Osteocyte (in vitro differentiated cells): Measurements from ENCODE around the gene LPCAT4. TPM values are rescaled to one million over a fixed set of nuclear protein-coding genes. Genes with fewer than 3 reads are reported as not detected.

Experiments used
- DNase-seq: peaks from one replicate; pipeline ENCODE4 v3.0.0; 2021; ENCODE audit warnings: mixed read lengths; ENCODE audit not compliant: unreplicated experiment; ENCODE audit errors: extremely low spot score
- H3K27ac Mint-ChIP-seq: one replicate; pipeline ENCODE4 v1.8.0; 2021; ENCODE audit warnings: mild to moderate bottlenecking, mixed read lengths; ENCODE audit not compliant: unreplicated experiment
- H3K27me3 Mint-ChIP-seq: one replicate; pipeline ENCODE4 v1.8.0; 2021; ENCODE audit warnings: mixed read lengths; ENCODE audit not compliant: unreplicated experiment
- H3K36me3 Mint-ChIP-seq: one replicate; pipeline ENCODE4 v1.8.0; 2021; ENCODE audit warnings: mixed read lengths; ENCODE audit not compliant: unreplicated experiment
- H3K4me1 Mint-ChIP-seq: one replicate; pipeline ENCODE4 v1.8.0; 2021; ENCODE audit warnings: mixed read lengths; ENCODE audit not compliant: unreplicated experiment
- H3K4me3 Mint-ChIP-seq: one replicate; pipeline ENCODE4 v1.8.0; 2021; ENCODE audit warnings: mild to moderate bottlenecking, moderate library complexity, mixed read lengths; ENCODE audit not compliant: unreplicated experiment
- H3K9me3 Mint-ChIP-seq: one replicate; pipeline ENCODE4 v1.8.0; 2021; ENCODE audit warnings: mixed read lengths; ENCODE audit not compliant: unreplicated experiment
- CTCF ChIP-seq: fragments of 200-600 bp; sonication (generic); IDR thresholded peaks from 2 replicates; pipeline ENCODE4 v1.5.0; 2021; ENCODE audit warnings: antibody characterized with exemption, mild to moderate bottlenecking, moderate library complexity
- total RNA-seq: library from RNA; stranded (reverse); gene quantifications from 2 replicates; pipeline ENCODE4 v1.2.1, GENCODE V29; 2021

Gene LPCAT4
- total RNA-seq, 1 donor from 2014 or later = 49.0 TPM

- H3K4me3 Mint-ChIP-seq = peak overlapping the region; percentile 82
- peaks cover 71% of the 10 kb centered on the region for H3K4me1 Mint-ChIP-seq
- peak overlapping the region; percentile 97 for H3K27ac Mint-ChIP-seq
- peaks cover 16% of the 10 kb centered on the region for H3K36me3 Mint-ChIP-seq
- no peak for DNase-seq
- H3K9me3 Mint-ChIP-seq = no peaks in the 10 kb centered on the region
- H3K27me3 Mint-ChIP-seq = no peaks in the 10 kb centered on the region
- TF ChIP-seq CTCF = no peak
These were observed 29.9 kb downstream of the LPCAT4 start for GRCh38 chr15:34336991-34337556.

- peak overlapping the region; percentile 97 for H3K27ac Mint-ChIP-seq
- H3K4me1 Mint-ChIP-seq = peaks cover 68% of the 10 kb centered on the region
- H3K27me3 Mint-ChIP-seq = no peaks in the 10 kb centered on the region
These were observed 30.6 kb downstream of the LPCAT4 start for GRCh38 chr15:34336231-34336990.

GRCh38 chr15:34335176-34336032, 31.6 kb downstream of the LPCAT4 start:
- no peaks in the 10 kb centered on the region for H3K9me3 Mint-ChIP-seq
- H3K36me3 Mint-ChIP-seq = peaks cover 11% of the 10 kb centered on the region
- no peak for DNase-seq
- H3K27me3 Mint-ChIP-seq = no peaks in the 10 kb centered on the region
- peaks cover 61% of the 10 kb centered on the region for H3K4me1 Mint-ChIP-seq
- TF ChIP-seq CTCF = no peak
- H3K27ac Mint-ChIP-seq = peak overlapping the region; percentile 97
- peak overlapping the region; percentile 82 for H3K4me3 Mint-ChIP-seq

More at GRCh38 chr15:34336231-34336990, 30.6 kb downstream of the LPCAT4 start:
- TF ChIP-seq CTCF = no peak
- Mint-ChIP-seq H3K4me3 (peak overlapping the region; percentile 82), H3K9me3 (no peaks in the 10 kb centered on the region), H3K36me3 (peaks cover 15% of the 10 kb centered on the region)
- no peak for DNase-seq

- peaks cover 57% of the 10 kb centered on the region for H3K4me1 Mint-ChIP-seq
- no peak for TF ChIP-seq CTCF
- DNase-seq = no peak
- H3K27ac Mint-ChIP-seq = peak overlapping the region; percentile 97
- H3K27me3 Mint-ChIP-seq = no peaks in the 10 kb centered on the region
- H3K9me3 Mint-ChIP-seq = no peaks in the 10 kb centered on the region
- peaks cover 7% of the 10 kb centered on the region for H3K36me3 Mint-ChIP-seq
- peak overlapping the region; percentile 82 for H3K4me3 Mint-ChIP-seq
These were observed 32.3 kb downstream of the LPCAT4 start for GRCh38 chr15:34334672-34335071.
